ENCODE data around the gene LGALS8.

- no peak for TF ChIP-seq OSR1 (CRISPR knock-in tag; IDR thresholded peaks at IDR 0.05)
- no peak for TF ChIP-seq CSRNP3 (CRISPR knock-in tag; IDR thresholded peaks at IDR 0.05)
- TF ChIP-seq ZFP30 (CRISPR knock-in tag; IDR thresholded peaks at IDR 0.05): no peak
Measured at GRCh38 chr1:236494586-236495466, 29.0 kb upstream of the LGALS8 start.
